PC-3 (cell line): ENCODE results near the gene CYGB. TPM values are rescaled to one million over a fixed set of nuclear protein-coding genes. Genes with fewer than 3 reads are reported as not detected.
"Not testable (repeated sequence)": the region's sequence is repeated elsewhere in the genome, so short reads cannot be mapped to it uniquely, and the experiment has no call there.

Experiments
- ATAC-seq: fragments of 200-7000 bp; cut with Tn5 transposase; 2 replicates; pipeline ENCODE4 v1.9.1; 2020; ENCODE audit warnings: mild to moderate bottlenecking, moderate library complexity
- BruUV-seq: library from RNA; stranded (reverse); fragments of 400-500 nt; replicated peaks from 2 replicates; lab custom pipeline; 2021; lab: Mats Ljungman, UMichigan
- CTCF ChIA-PET: fragments of 300-600 bp; sonication (Branson Sonifier 250); formaldehyde crosslinking; loops from one replicate; lab custom pipeline; 2022; ENCODE audit warnings: antibody characterized with exemption; lab: Charles Lee
- POLR2A ChIA-PET: fragments of 300-600 bp; sonication (Branson Sonifier 250); formaldehyde crosslinking; loops from one replicate; lab custom pipeline; 2022; ENCODE audit warnings: antibody characterized with exemption; ENCODE audit not compliant: unreplicated experiment; lab: Charles Lee
- DNase-seq: peaks from one replicate; pipeline ENCODE4 v3.0.0-alpha.2; 2015
- H2AFZ ChIP-seq: fragments of 300-600 bp; sonication (generic); 2 replicates; pipeline ENCODE4 v1.6.0; 2016; ENCODE audit warnings: antibody characterized with exemption, low read length
- H3F3A ChIP-seq: fragments of 300-600 bp; sonication (generic); one replicate; pipeline ENCODE4 v1.6.0; 2017; ENCODE audit warnings: antibody characterized with exemption, low read length, control low read depth, mild to moderate bottlenecking; ENCODE audit not compliant: unreplicated experiment
- H3K27ac ChIP-seq: fragments of 300-600 bp; sonication (generic); 2 replicates; pipeline ENCODE4 v1.5.1; 2016; ENCODE audit warnings: mild to moderate bottlenecking, low read length
- H3K27me3 ChIP-seq: fragments of 300-600 bp; sonication (generic); 2 replicates; pipeline ENCODE4 v1.6.1; 2016; ENCODE audit warnings: low read length, mixed read lengths
- H3K36me3 ChIP-seq: fragments of 300-600 bp; sonication (generic); 2 replicates; pipeline ENCODE4 v1.6.1; 2016; ENCODE audit warnings: low read depth, mixed run types, low read length, mixed read lengths
- H3K4me1 ChIP-seq: fragments of 300-600 bp; sonication (generic); 2 replicates; pipeline ENCODE4 v1.5.1; 2016; ENCODE audit warnings: low read length; ENCODE audit not compliant: insufficient read depth
- H3K4me2 ChIP-seq: fragments of 300-600 bp; sonication (generic); 2 replicates; pipeline ENCODE4 v1.6.0; 2016; ENCODE audit warnings: low read length
- H3K4me3 ChIP-seq: fragments of 300-600 bp; sonication (generic); 2 replicates; pipeline ENCODE4 v1.5.1; 2016; ENCODE audit warnings: mild to moderate bottlenecking, low read length, mixed read lengths
- H3K79me2 ChIP-seq: fragments of 300-600 bp; sonication (generic); 2 replicates; pipeline ENCODE4 v1.6.1; 2017; ENCODE audit warnings: low read length, mixed read lengths
- H3K9ac ChIP-seq: fragments of 300-600 bp; sonication (generic); 2 replicates; pipeline ENCODE4 v1.6.0; 2016; ENCODE audit warnings: mild to moderate bottlenecking, low read length
- H3K9me2 ChIP-seq: fragments of 300-600 bp; sonication (generic); replicated peaks from 2 replicates; pipeline ENCODE4 v1.6.1; 2016; ENCODE audit warnings: mixed run types, low read length, mixed read lengths
- H3K9me3 ChIP-seq: fragments of 300-600 bp; sonication (generic); 2 replicates; pipeline ENCODE4 v1.6.1; 2016; ENCODE audit warnings: low read length, mixed read lengths
- H4K20me1 ChIP-seq: fragments of 300-600 bp; sonication (generic); 2 replicates; pipeline ENCODE4 v1.6.1; 2016; ENCODE audit warnings: low read length, mixed read lengths
- EZH2 ChIP-seq: fragments of 300-600 bp; sonication (generic); IDR thresholded peaks from one replicate; pipeline ENCODE4 v1.6.1; 2017; ENCODE audit warnings: antibody characterized with exemption, mild to moderate bottlenecking, low read length; ENCODE audit not compliant: unreplicated experiment
- EZH2phosphoT487 ChIP-seq: fragments of 300-600 bp; sonication (generic); IDR thresholded peaks from 2 replicates; pipeline ENCODE4 v1.6.1; 2018; ENCODE audit warnings: mild to moderate bottlenecking, antibody characterized with exemption, low read length, borderline replicate concordance
- intact Hi-C: fragments of 100-400 bp; cut with micrococcal nuclease; formaldehyde crosslinking; loops from 2 replicates; pipeline ENCODE4 v1.9.0; 2023
- total RNA-seq: library from RNA; depleted of rRNA; stranded (reverse); fragments of >200 nt; gene quantifications from 2 replicates; pipeline ENCODE4 v1.2.3, GENCODE V29; 2014
- TF ChIP-seq, protein P1 (sequence below): fragments of 300-600 bp; sonication (generic); conservative IDR thresholded peaks from 2 replicates; pipeline ENCODE4 v1.5.1; 2017; ENCODE audit warnings: antibody characterized with exemption, low read depth, mild to moderate bottlenecking, low read length

Gene CYGB
- total RNA-seq, 1 experiment from 2014 or later, result 0.62 TPM

DNA sequence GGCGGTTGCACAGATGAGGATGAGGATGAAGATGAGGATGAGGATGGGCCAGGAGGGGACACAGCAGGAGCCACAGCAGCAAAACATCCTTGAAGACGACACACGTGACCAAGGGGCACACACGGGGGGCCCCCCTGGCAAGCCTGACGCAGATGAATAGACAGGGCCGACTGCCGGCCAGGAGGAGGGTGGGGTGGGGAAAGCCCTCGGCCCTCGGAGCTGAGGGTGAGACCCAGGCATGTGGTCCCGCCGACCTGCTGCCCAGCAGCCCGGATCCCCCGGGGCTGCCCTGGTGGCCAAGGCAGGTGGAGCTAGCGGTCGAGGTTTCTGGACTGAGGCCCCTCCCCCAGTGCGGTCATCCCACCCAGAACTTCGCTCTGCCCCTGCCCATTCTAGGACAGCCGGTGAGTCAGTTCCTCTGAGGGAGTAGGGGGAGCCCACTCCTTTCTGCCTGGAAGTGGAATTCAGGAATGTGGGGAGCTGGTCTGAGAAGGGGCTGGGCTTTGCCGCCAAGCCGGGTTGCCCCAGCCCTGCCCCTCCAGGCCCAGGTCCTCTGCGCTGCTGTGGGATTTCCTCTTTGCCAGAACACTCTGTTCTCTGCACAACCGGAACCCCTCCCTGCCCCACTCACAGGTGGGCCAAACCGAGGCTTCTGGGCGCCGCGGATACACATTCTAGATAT, 9.9 kb downstream of the CYGB start:
- Histone ChIP-seq H3K4me3 (peak overlapping the region; percentile 55), H3K9me3 (no peaks in the 10 kb centered on the region), H4K20me1 (no peaks in the 10 kb centered on the region), H3K4me2 (peak overlapping the region; percentile 81), H3F3A (no peaks in the 10 kb centered on the region), H3K36me3 (no peaks in the 10 kb centered on the region), H2AFZ (peak overlapping the region; percentile 73), H3K79me2 (no peaks in the 10 kb centered on the region), H3K27me3 (no peaks in the 10 kb centered on the region), H3K9ac (peak overlapping the region; percentile 41), H3K9me2 (no peaks in the 10 kb centered on the region), H3K27ac (peak overlapping the region; percentile 16; the same call in 1 of the 2 replicates), H3K4me1 (peaks cover 57% of the 10 kb centered on the region)
- peak; percentile 85 for DNase-seq
- ChIA-PET POLR2A (interaction anchor here (0.5 kb wide), 3 partner anchors 13 to 92 kb away, joined by 3 to 7 read pairs (median 3); no protein-coding TSS in a partner anchor), CTCF (interaction anchor here (1.3 to 2.0 kb wide), 3 partner anchors 19 to 58 kb away, joined by 8 to 23 read pairs (median 12); partner anchors contain the start of gene ST6GALNAC2)
- ATAC-seq, result peak; percentile 59
- intact Hi-C loops, result loop anchor here (1.0 kb wide), 1 partner anchor 19 kb away; no protein-coding TSS in a partner anchor
- TF ChIP-seq EZH2, result no peak
- TF ChIP-seq, protein P1, sequence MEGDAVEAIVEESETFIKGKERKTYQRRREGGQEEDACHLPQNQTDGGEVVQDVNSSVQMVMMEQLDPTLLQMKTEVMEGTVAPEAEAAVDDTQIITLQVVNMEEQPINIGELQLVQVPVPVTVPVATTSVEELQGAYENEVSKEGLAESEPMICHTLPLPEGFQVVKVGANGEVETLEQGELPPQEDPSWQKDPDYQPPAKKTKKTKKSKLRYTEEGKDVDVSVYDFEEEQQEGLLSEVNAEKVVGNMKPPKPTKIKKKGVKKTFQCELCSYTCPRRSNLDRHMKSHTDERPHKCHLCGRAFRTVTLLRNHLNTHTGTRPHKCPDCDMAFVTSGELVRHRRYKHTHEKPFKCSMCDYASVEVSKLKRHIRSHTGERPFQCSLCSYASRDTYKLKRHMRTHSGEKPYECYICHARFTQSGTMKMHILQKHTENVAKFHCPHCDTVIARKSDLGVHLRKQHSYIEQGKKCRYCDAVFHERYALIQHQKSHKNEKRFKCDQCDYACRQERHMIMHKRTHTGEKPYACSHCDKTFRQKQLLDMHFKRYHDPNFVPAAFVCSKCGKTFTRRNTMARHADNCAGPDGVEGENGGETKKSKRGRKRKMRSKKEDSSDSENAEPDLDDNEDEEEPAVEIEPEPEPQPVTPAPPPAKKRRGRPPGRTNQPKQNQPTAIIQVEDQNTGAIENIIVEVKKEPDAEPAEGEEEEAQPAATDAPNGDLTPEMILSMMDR, result no peak
- TF ChIP-seq EZH2phosphoT487, result no peak
- BruUV-seq, result no TSS peak

DNA sequence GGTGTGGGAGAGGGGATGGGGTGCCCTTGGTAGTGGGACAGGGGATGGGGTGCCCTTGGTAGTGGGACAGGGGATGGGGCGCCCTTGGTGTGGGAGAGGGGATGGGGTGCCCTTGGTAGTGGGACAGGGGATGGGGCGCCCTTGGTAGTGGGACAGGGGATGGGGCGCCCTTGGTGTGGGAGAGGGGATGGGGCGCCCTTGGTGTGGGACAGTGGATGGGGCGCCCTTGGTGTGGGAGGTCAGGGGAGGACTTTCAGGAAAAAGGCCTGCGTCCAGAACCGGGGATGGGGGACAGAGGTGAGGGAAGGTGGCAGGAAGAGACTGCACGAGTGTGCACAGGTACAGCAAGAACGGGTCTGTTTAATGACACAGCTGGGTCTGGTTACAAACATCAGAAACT, 10.5 kb downstream of the CYGB start:
- not testable (repeated sequence) for H3F3A ChIP-seq, DNase-seq, H3K9me2 ChIP-seq, H3K79me2 ChIP-seq, H3K9me3 ChIP-seq, H4K20me1 ChIP-seq, H3K36me3 ChIP-seq, ATAC-seq, BruUV-seq, H3K27me3 ChIP-seq, H3K4me3 ChIP-seq
- peak overlapping the region; percentile 41 for H3K9ac ChIP-seq
- peak overlapping the region; percentile 16; the same call in 1 of the 2 replicates for H3K27ac ChIP-seq
- CTCF ChIA-PET, result interaction anchor here (1.7 to 2.0 kb wide), 2 partner anchors 19 to 30 kb away, joined by 12 to 23 read pairs; no protein-coding TSS in a partner anchor
- H3K4me1 ChIP-seq, result peaks cover 52% of the 10 kb centered on the region
- POLR2A ChIA-PET, result interaction anchor here (0.5 kb wide), 1 partner anchor 29 kb away, joined by 3 read pairs; no protein-coding TSS in a partner anchor
- intact Hi-C loops, result loop anchor here (1.0 kb wide), 1 partner anchor 19 kb away; no protein-coding TSS in a partner anchor
- peak overlapping the region; percentile 73 for H2AFZ ChIP-seq
- peak overlapping the region; percentile 81 for H3K4me2 ChIP-seq

DNA sequence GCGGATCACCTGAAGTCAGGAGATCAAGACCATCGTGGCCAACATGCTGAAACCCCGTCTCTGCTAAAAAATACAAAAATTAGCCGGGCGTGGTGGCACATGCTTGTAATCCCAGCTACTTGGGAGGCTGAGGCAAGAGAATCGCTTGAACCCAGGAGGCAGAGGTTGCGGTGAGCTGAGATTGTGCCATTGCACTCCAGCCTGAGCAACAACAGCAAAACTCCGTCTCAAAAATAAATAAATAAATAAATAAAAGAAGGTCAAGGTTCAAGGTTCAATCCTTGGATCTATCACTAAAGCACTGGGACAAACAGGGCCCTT, 12.0 kb downstream of the CYGB start:
- H3F3A ChIP-seq, ATAC-seq, intact Hi-C loops, H4K20me1 ChIP-seq, H3K27ac ChIP-seq, H3K27me3 ChIP-seq, H3K4me3 ChIP-seq, H2AFZ ChIP-seq, H3K9ac ChIP-seq, H3K9me3 ChIP-seq, H3K9me2 ChIP-seq, BruUV-seq, POLR2A ChIA-PET, H3K36me3 ChIP-seq, H3K4me2 ChIP-seq, DNase-seq, H3K79me2 ChIP-seq: not testable (repeated sequence)
- H3K4me1 ChIP-seq, result peaks cover 50% of the 10 kb centered on the region
- CTCF ChIA-PET, result interaction anchor here (1.0 to 1.4 kb wide), 3 partner anchors 21 to 156 kb away, joined by 3 to 6 read pairs (median 3); no protein-coding TSS in a partner anchor
